ENCODE measurements around the gene GPX2. TPM values are rescaled to one million over a fixed set of nuclear protein-coding genes. Genes with fewer than 3 reads are reported as not detected.

GPX2 gene
- total and polyA plus RNA-seq, 4 donors = 6.9 to 1,067 (median 325) TPM

GRCh38 chr14:64971491-64971942 is 29.0 kb upstream of the GPX2 start:
- Histone ChIP-seq H3K9ac (ENCODE audit: low read depth in 1 of 2, low read length in 2 of 2) (peak overlapping the region in 1 of 2 donors; percentile 65), H3K36me3 (ENCODE audit: control insufficient read depth in 4 of 4, insufficient read depth in 3 of 4, low read depth in 1 of 4, low read length in 3 of 4) (no peaks in the 10 kb centered on the region), H3K9me3 (ENCODE audit: control insufficient read depth in 4 of 4, low read length in 3 of 4) (no peaks in the 10 kb centered on the region), H3K27me3 (ENCODE audit: control insufficient read depth in 4 of 4, insufficient read depth in 4 of 4, low read length in 3 of 4) (no peaks in the 10 kb centered on the region), H3K4me1 (ENCODE audit: control insufficient read depth in 4 of 4, insufficient read depth in 4 of 4, low read length in 3 of 4) (peaks cover 4 to 14% (median 13%) of the 10 kb centered on the region in 4 donors), H3K27ac (ENCODE audit: low read depth in 1 of 2, low read length in 2 of 2) (no peak overlapping the region), H3K4me3 (ENCODE audit: low read depth in 1 of 3, low read length in 3 of 3) (peak overlapping the region; percentile 69 to 94 (median 78))
- TF ChIP-seq TAF1 (conservative IDR thresholded peaks at IDR 0.05) (no peak), JUND (IDR thresholded peaks at IDR 0.05) (no peak), EGR1 (IDR thresholded peaks at IDR 0.05; ENCODE audit: low read depth in 2 of 2) (no peak), FOXA2 (IDR thresholded peaks at IDR 0.05) (no peak), RAD21 (IDR thresholded peaks at IDR 0.05) (no peak), HNF4A (conservative IDR thresholded peaks at IDR 0.05) (no peak), REST (IDR thresholded peaks at IDR 0.05) (no peak), MAX (IDR thresholded peaks at IDR 0.05) (no peak), RXRA (IDR thresholded peaks at IDR 0.05) (no peak), FOXA1 (IDR thresholded peaks at IDR 0.05) (no peak)
- no peak for DNase-seq (ENCODE audit: low spot score)
- 6% methylated on average over 31 of the region's 31 CpGs for WGBS

- WGBS = 77% methylated on average over 8 of the region's 8 CpGs
- peak overlapping the region in 2 of 3 donors; percentile 78 to 94 for H3K4me3 ChIP-seq (ENCODE audit: low read depth in 1 of 3, low read length in 3 of 3)
- H3K4me1 ChIP-seq (ENCODE audit: control insufficient read depth in 4 of 4, insufficient read depth in 4 of 4, low read length in 3 of 4) = peaks cover 4 to 14% (median 13%) of the 10 kb centered on the region in 4 donors
- H3K27me3 ChIP-seq (ENCODE audit: control insufficient read depth in 4 of 4, insufficient read depth in 4 of 4, low read length in 3 of 4) = no peaks in the 10 kb centered on the region
- H3K9me3 ChIP-seq (ENCODE audit: control insufficient read depth in 4 of 4, low read length in 3 of 4) = no peaks in the 10 kb centered on the region
- no peak overlapping the region for H3K27ac ChIP-seq (ENCODE audit: low read depth in 1 of 2, low read length in 2 of 2)
- DNase-seq (ENCODE audit: low spot score) = no peak
- H3K36me3 ChIP-seq (ENCODE audit: control insufficient read depth in 4 of 4, insufficient read depth in 3 of 4, low read depth in 1 of 4, low read length in 3 of 4) = no peaks in the 10 kb centered on the region
- TF ChIP-seq RXRA (IDR thresholded peaks at IDR 0.05) = no peak
- TF ChIP-seq SP1 (IDR thresholded peaks at IDR 0.05) = no peak
- no peak for TF ChIP-seq YY1 (IDR thresholded peaks at IDR 0.05)
- TF ChIP-seq NR2F2 (IDR thresholded peaks at IDR 0.05) = no peak
- TF ChIP-seq REST (IDR thresholded peaks at IDR 0.05) = no peak
- no peak for TF ChIP-seq HNF4A (conservative IDR thresholded peaks at IDR 0.05)
- TF ChIP-seq GABPA (IDR thresholded peaks at IDR 0.05 in 1 of 2, conservative IDR thresholded peaks at IDR 0.05 in 1 of 2) = no peak
- TF ChIP-seq FOXA1 (IDR thresholded peaks at IDR 0.05) = no peak
- no peak for TF ChIP-seq TAF1 (conservative IDR thresholded peaks at IDR 0.05)
- no peak for TF ChIP-seq CTCF (IDR thresholded peaks at IDR 0.05; ENCODE audit: low read depth, low read length, missing input control)
- no peak for TF ChIP-seq EGR1 (IDR thresholded peaks at IDR 0.05; ENCODE audit: low read depth in 2 of 2)
- no peak for TF ChIP-seq RAD21 (IDR thresholded peaks at IDR 0.05)
- no peak for TF ChIP-seq HNF4G (IDR thresholded peaks at IDR 0.05)
- TF ChIP-seq FOXA2 (IDR thresholded peaks at IDR 0.05) = no peak
- no peak for TF ChIP-seq ATF3 (IDR thresholded peaks at IDR 0.05)
- peak overlapping the region in 1 of 2 donors; percentile 65 for H3K9ac ChIP-seq (ENCODE audit: low read depth in 1 of 2, low read length in 2 of 2)
Observed at GRCh38 chr14:64970776-64971477, 28.4 kb upstream of the GPX2 start.
